DMS53 treated with DMSO at 0.1 percent for 48 hours (cell line): ENCODE measurements around the gene FLII.
A peak's percentile ranks its signal among the peaks of the same experiment; 100 is the strongest.

Experiments used
- DNase-seq: peaks from one replicate; lab custom pipeline; 2025; ENCODE audit not compliant: unreplicated experiment; lab: John Stamatoyannopoulos, UW

The FLII gene

GRCh38 chr17:18260332-18261145 lies 2.0 kb upstream of the FLII start, which contains the start of gene MIEF2:
TSS of gene MIEF2 (plus strand) at chr17:18260662. CDS start at chr17:18262721, 2,059 bp downstream.
- peak; percentile 89 for DNase-seq

GRCh38 chr17:18259621-18260331 lies 1.2 kb upstream of the FLII start:
- no peak for DNase-seq

- peak; percentile 26 for DNase-seq
Measured at GRCh38 chr17:18257982-18258355, 569 bp downstream of the FLII start.

GRCh38 chr17:18257268-18257981 lies 1.1 kb downstream of the FLII start:
- DNase-seq: no peak

- no peak for DNase-seq
Measured at GRCh38 chr17:18256776-18257175, 1.8 kb downstream of the FLII start.

- no peak for DNase-seq
Measured at GRCh38 chr17:18256351-18256750, 2.2 kb downstream of the FLII start.

- DNase-seq: no peak
Measured at GRCh38 chr17:18254888-18255649, 3.5 kb downstream of the FLII start.

- DNase-seq: no peak
Measured at GRCh38 chr17:18253947-18254821, 4.4 kb downstream of the FLII start.

GRCh38 chr17:18253187-18253884 lies 5.2 kb downstream of the FLII start:
- no peak for DNase-seq

GRCh38 chr17:18252160-18252559 lies 6.4 kb downstream of the FLII start:
- no peak for DNase-seq

GRCh38 chr17:18251204-18251603 lies 7.3 kb downstream of the FLII start:
- no peak for DNase-seq

- DNase-seq: no peak
Measured at GRCh38 chr17:18250708-18251107, 7.8 kb downstream of the FLII start.

- peak; percentile 45 for DNase-seq
Measured at GRCh38 chr17:18250259-18250658, 8.3 kb downstream of the FLII start.

GRCh38 chr17:18248811-18249210 lies 9.7 kb downstream of the FLII start:
- DNase-seq: no peak

- DNase-seq: peak; percentile 41
Measured at GRCh38 chr17:18248300-18248731, 10.2 kb downstream of the FLII start.

GRCh38 chr17:18247613-18248001 lies 10.9 kb downstream of the FLII start:
- no peak for DNase-seq

GRCh38 chr17:18246880-18247612 lies 11.5 kb downstream of the FLII start:
- DNase-seq: peak; percentile 88

- DNase-seq: no peak
Measured at GRCh38 chr17:18246109-18246725, 12.3 kb downstream of the FLII start.
